GOT3 (cell line): ENCODE data around the gene RAMAC.
"Not testable (repeated sequence)": the region's sequence is repeated elsewhere in the genome, so short reads cannot be mapped to it uniquely, and the experiment has no call there.

ENCODE experiments used
- DNase-seq: peaks from one replicate; lab custom pipeline; 2025; ENCODE audit warnings: mixed read lengths; lab: John Stamatoyannopoulos, UW

Gene RAMAC

GRCh38 chr15:83014205-83014653, 28.2 kb downstream of the RAMAC start:
- DNase-seq, result no peak

DNA sequence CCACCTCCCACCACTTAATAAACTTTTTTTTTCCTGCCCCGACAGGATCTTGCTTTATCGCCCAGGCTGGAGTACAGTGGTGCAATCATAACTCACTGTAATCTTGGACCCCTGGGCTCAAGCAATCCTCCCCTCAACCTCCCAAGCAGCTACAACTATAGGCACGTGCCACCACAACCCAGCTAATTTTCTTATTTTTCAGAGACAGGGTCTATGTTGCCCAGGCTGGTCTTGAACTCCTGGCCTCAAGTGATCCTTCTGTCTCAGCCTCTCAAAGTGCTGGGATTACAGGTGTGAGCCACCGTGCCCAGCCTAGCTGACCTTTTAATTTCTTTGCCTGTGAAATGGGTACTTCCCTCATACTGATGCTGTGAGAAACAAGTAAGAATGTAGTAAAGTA, 29.4 kb downstream of the RAMAC start:
- DNase-seq, result no peak

- DNase-seq, result no peak
Measured at GRCh38 chr15:83016906-83017305, 30.9 kb downstream of the RAMAC start.

DNA sequence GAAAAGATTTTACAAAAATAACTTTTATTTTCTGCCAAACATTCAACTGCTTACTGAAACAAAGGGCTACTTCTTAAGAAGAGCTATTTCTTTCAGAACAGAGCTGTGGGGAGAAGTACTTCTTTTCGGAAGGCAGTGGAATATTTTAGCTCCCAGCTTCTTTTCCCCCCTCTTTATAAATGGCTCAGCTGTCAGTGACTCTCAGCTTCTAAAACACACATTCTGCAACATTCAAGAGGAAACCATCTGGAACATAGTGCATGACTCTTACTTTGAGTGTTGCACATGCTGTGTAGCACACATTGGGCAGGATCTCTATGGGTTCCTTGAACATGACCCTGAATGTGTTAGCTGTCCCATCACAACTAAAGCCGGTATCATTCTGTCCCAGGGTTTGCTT, 32.4 kb downstream of the RAMAC start:
- DNase-seq, result no peak

DNA sequence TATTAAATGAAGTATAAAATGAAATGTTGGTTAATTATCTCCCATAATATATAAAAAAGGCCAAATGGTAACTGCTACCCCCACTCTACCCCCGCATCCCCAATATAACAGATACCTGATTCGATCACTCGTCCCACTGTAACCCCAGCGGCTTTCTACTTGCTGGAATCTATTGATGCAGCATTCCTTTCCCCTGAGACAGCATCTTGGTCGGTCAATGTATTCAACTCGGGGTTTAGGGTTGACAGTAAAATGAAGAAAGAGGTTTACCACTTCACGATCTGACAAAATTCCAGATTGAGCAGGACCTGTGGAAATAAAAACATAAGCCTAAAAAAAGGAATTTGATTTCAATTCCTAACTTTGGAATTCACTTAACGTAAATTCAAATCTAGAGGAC, 44.0 kb downstream of the RAMAC start:
- DNase-seq, result no peak

DNA sequence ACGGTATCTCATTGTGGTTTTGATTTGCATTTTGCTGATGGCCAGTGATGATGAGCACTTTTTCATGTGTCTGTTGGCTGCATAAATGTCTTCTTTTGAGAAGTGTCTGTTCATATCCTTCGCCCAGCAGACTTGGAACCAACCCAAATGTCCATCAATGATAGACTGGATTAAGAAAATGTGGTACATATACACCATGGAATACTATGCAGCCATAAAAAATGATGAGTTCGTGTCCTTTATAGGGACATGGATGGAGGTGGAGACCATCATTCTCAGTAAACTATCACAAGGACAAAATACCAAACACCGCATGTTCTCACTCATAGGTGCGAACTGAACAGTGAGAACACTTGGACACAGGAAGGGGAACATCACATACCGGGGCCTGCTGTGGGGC, 45.2 kb downstream of the RAMAC start:
- DNase-seq, result not testable (repeated sequence)

DNA sequence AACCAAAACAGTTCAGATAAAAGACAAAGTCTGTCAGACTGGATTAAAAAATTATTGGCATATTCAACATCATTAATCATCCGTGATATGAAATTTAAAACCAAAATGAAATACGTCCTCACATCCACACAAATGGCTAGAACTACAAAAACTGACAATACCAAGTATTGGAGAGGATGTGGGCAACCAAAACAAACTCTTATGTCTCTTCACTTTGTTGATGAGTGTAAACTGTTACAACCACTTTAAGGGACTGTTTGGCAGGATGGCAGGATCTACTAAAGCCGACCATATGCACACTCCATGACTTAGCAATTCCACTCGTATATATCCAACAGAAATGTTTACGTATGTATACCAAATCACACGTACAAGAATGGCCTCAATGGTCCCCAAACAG, 50.2 kb downstream of the RAMAC start:
- DNase-seq, result no peak

DNA sequence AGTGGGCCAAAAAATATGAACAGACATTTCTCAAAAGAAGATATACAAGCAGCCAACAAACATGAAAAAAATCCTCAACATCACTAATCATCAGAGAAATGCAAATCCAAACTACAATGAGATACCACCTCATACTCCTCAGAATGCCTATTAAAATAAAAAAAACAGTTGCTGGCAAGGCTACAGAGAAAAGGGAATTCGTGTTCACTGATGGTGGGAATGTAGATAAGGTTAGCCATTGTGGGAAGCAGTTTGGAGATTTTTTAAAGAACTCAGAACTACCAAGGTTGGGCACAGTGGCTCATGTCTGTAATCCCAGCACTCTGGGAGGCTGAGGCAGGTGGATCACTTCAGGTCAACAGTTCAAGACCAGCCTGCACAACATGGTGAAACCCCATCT, 53.2 kb downstream of the RAMAC start:
- no peak for DNase-seq
